IMR-90 (cell line): ENCODE data around the gene GRIN2A.

Experiments
- CHD1 ChIP-seq: IDR thresholded peaks from 2 replicates; pipeline ENCODE4 v1.6.1; 2012; ENCODE audit warnings: low read depth, low read length, improper control_type of control experiment
- CTCF ChIP-seq: conservative IDR thresholded peaks from 2 replicates; pipeline ENCODE4 v1.5.1; 2012; ENCODE audit warnings: mild to moderate bottlenecking, low read depth, low read length, improper control_type of control experiment
- ELK1 ChIP-seq: fragments of 150-350 bp; IDR thresholded peaks from 2 replicates; pipeline ENCODE4 v1.6.1; 2016; ENCODE audit warnings: low read depth, mild to moderate bottlenecking, low read length, moderate library complexity, borderline replicate concordance
- MAFK ChIP-seq: IDR thresholded peaks from 2 replicates; pipeline ENCODE4 v1.6.1; 2012; ENCODE audit warnings: low read depth, low read length, improper control_type of control experiment
- MAZ ChIP-seq: IDR thresholded peaks from 2 replicates; pipeline ENCODE4 v1.6.1; 2012; ENCODE audit warnings: low read depth, mild to moderate bottlenecking, low read length, improper control_type of control experiment, moderate library complexity, borderline replicate concordance
- MXI1 ChIP-seq: IDR thresholded peaks from 2 replicates; pipeline ENCODE4 v1.6.1; 2012; ENCODE audit warnings: low read depth, mild to moderate bottlenecking, low read length, moderate library complexity, borderline replicate concordance
- NFE2L2 ChIP-seq: fragments of 150-350 bp; IDR thresholded peaks from 2 replicates; pipeline ENCODE4 v1.6.1; 2016; ENCODE audit warnings: low read depth, mild to moderate bottlenecking, low read length
- POLR2A ChIP-seq: IDR thresholded peaks from 2 replicates; pipeline ENCODE4 v1.6.1; 2012; ENCODE audit warnings: mild to moderate bottlenecking, low read depth, low read length
- RAD21 ChIP-seq: IDR thresholded peaks from 2 replicates; pipeline ENCODE4 v1.6.1; 2012; ENCODE audit warnings: low read length, improper control_type of control experiment
- RCOR1 ChIP-seq: IDR thresholded peaks from 2 replicates; pipeline ENCODE4 v1.6.1; 2012; ENCODE audit warnings: mild to moderate bottlenecking, low read length, improper control_type of control experiment; ENCODE audit not compliant: insufficient replicate concordance
- RFX5 ChIP-seq: IDR thresholded peaks from 2 replicates; pipeline ENCODE4 v1.8.0; 2012; ENCODE audit warnings: low read depth, mild to moderate bottlenecking, low read length, moderate library complexity
- SMC3 ChIP-seq: fragments of 150-350 bp; IDR thresholded peaks from 2 replicates; pipeline ENCODE4 v1.6.1; 2016; ENCODE audit warnings: low read depth, mild to moderate bottlenecking, antibody characterized with exemption, low read length, moderate library complexity
- USF2 ChIP-seq: fragments of 150-350 bp; IDR thresholded peaks from 2 replicates; pipeline ENCODE4 v1.6.1; 2017; ENCODE audit warnings: mild to moderate bottlenecking, antibody characterized with exemption, low read length, low read depth

- TF ChIP-seq CTCF (no peak), MXI1 (no peak), POLR2A (no peak), RFX5 (no peak), MAFK (no peak), MAZ (no peak), SMC3 (no peak), NFE2L2 (no peak), RCOR1 (no peak), CHD1 (no peak), USF2 (no peak), ELK1 (no peak), RAD21 (no peak)
Measured at GRCh38 chr16:9957433-9957832, 224.8 kb downstream of the GRIN2A start.
